ENCODE results near the gene DYNLT2B.

Gene DYNLT2B

GRCh38 chr3:196317687-196318467 is at the start of gene DYNLT2B:
Gene DYNLT2B, minus strand, starts transcription at chr3:196318240. Its CDS starts 88 bp downstream, at chr3:196318152.
- no peak for TF ChIP-seq CTCF (IDR thresholded peaks at IDR 0.05)

- no peak for TF ChIP-seq CTCF (IDR thresholded peaks at IDR 0.05)
These were observed 47.7 kb upstream of the DYNLT2B start for GRCh38 chr3:196365736-196366135.

GRCh38 chr3:196360586-196360985 is 42.5 kb upstream of the DYNLT2B start:
- no peak for TF ChIP-seq CTCF (IDR thresholded peaks at IDR 0.05)

- TF ChIP-seq CTCF (IDR thresholded peaks at IDR 0.05): no peak
These were observed 39.9 kb upstream of the DYNLT2B start for GRCh38 chr3:196357905-196358304.

- TF ChIP-seq CTCF (IDR thresholded peaks at IDR 0.05): no peak
These were observed 38.5 kb upstream of the DYNLT2B start for GRCh38 chr3:196356556-196356955.

GRCh38 chr3:196355668-196356067 is 37.6 kb upstream of the DYNLT2B start:
- TF ChIP-seq CTCF (IDR thresholded peaks at IDR 0.05): no peak

GRCh38 chr3:196354132-196354531 is 36.1 kb upstream of the DYNLT2B start:
- TF ChIP-seq CTCF (IDR thresholded peaks at IDR 0.05): no peak

Data from LNCAP (cell line).